ENCODE measurements around the gene IL32. TPM values are rescaled to one million over a fixed set of nuclear protein-coding genes. Genes with fewer than 3 reads are reported as not detected.

IL32 gene
- total and polyA plus RNA-seq, 2 donors: 175 to 343 TPM

GRCh38 chr16:3097266-3097665 is 31.8 kb downstream of the IL32 start:
- peaks cover 23 to 69% of the 10 kb centered on the region in 2 donors for H3K4me1 ChIP-seq (ENCODE audit: control insufficient read depth in 2 of 2, insufficient read depth in 2 of 2, low read length in 2 of 2)
- DNase-seq (ENCODE audit: low read depth in 6 of 9, low spot score in 9 of 9): no peak
- H3K27ac ChIP-seq (ENCODE audit: low read depth in 1 of 2, low read length in 1 of 2): no peak overlapping the region
- no peaks in the 10 kb centered on the region for H3K9me3 ChIP-seq (ENCODE audit: control insufficient read depth in 2 of 2, insufficient read depth in 1 of 2, low read length in 1 of 2)
- H3K4me3 ChIP-seq (ENCODE audit: low read length in 2 of 2): no peak overlapping the region
- H3K36me3 ChIP-seq (ENCODE audit: control insufficient read depth in 2 of 2, insufficient read depth in 2 of 2, low read length in 1 of 2): no peaks in the 10 kb centered on the region
- WGBS: 86% methylated on average over 8 of the region's 8 CpGs
- H3K27me3 ChIP-seq (ENCODE audit: control insufficient read depth in 2 of 2, insufficient read depth in 1 of 2, low read length in 1 of 2): peaks cover 0 to 29% of the 10 kb centered on the region in 2 donors

GRCh38 chr16:3098459-3099394 is 33.3 kb downstream of the IL32 start, which contains the start of gene ZSCAN10:
Gene ZSCAN10, minus strand, starts transcription at chr16:3099294. Its CDS starts 6,357 bp downstream, at chr16:3092937.
- DNase-seq (ENCODE audit: low read depth in 6 of 9, low spot score in 9 of 9): no peak
- Histone ChIP-seq H3K27ac (ENCODE audit: low read depth in 1 of 2, low read length in 1 of 2) (peak within 1 kb of the TSS; percentile 53 to 67), H3K27me3 (ENCODE audit: control insufficient read depth in 2 of 2, insufficient read depth in 1 of 2, low read length in 1 of 2) (peaks cover 0 to 29% of the 10 kb centered on the region in 2 donors), H3K9me3 (ENCODE audit: control insufficient read depth in 2 of 2, insufficient read depth in 1 of 2, low read length in 1 of 2) (no peaks in the 10 kb centered on the region), H3K4me3 (ENCODE audit: low read length in 2 of 2) (peak within 1 kb of the TSS; percentile 28 to 41), H3K4me1 (ENCODE audit: control insufficient read depth in 2 of 2, insufficient read depth in 2 of 2, low read length in 2 of 2) (peaks cover 26 to 82% of the 10 kb centered on the region in 2 donors), H3K36me3 (ENCODE audit: control insufficient read depth in 2 of 2, insufficient read depth in 2 of 2, low read length in 1 of 2) (no peaks in the 10 kb centered on the region)
- WGBS: 87% methylated on average over 21 of the region's 21 CpGs

GRCh38 chr16:3099395-3099731 is 33.9 kb downstream of the IL32 start:
- Histone ChIP-seq H3K27ac (ENCODE audit: low read depth in 1 of 2, low read length in 1 of 2) (peak overlapping the region in 1 of 2 donors; percentile 20), H3K27me3 (ENCODE audit: control insufficient read depth in 2 of 2, insufficient read depth in 1 of 2, low read length in 1 of 2) (peaks cover 0 to 29% of the 10 kb centered on the region in 2 donors), H3K4me1 (ENCODE audit: control insufficient read depth in 2 of 2, insufficient read depth in 2 of 2, low read length in 2 of 2) (peaks cover 26 to 84% of the 10 kb centered on the region in 2 donors), H3K4me3 (ENCODE audit: low read length in 2 of 2) (peak overlapping the region in 1 of 2 donors; percentile 28), H3K9me3 (ENCODE audit: control insufficient read depth in 2 of 2, insufficient read depth in 1 of 2, low read length in 1 of 2) (no peaks in the 10 kb centered on the region), H3K36me3 (ENCODE audit: control insufficient read depth in 2 of 2, insufficient read depth in 2 of 2, low read length in 1 of 2) (no peaks in the 10 kb centered on the region)
- WGBS: 94% methylated on average over 5 of the region's 5 CpGs
- DNase-seq (ENCODE audit: low read depth in 6 of 9, low spot score in 9 of 9): no peak

- peak in 7 of 9 donors; percentile 73 to 93 (median 88) for DNase-seq (ENCODE audit: low read depth in 6 of 9, low spot score in 9 of 9)
- 11% methylated on average over 39 of the region's 39 CpGs for WGBS
- Histone ChIP-seq H3K4me1 (ENCODE audit: control insufficient read depth in 2 of 2, insufficient read depth in 2 of 2, low read length in 2 of 2) (peaks cover 26 to 83% of the 10 kb centered on the region in 2 donors), H3K4me3 (ENCODE audit: low read length in 2 of 2) (peak overlapping the region; percentile 28 to 41), H3K36me3 (ENCODE audit: control insufficient read depth in 2 of 2, insufficient read depth in 2 of 2, low read length in 1 of 2) (no peaks in the 10 kb centered on the region), H3K9me3 (ENCODE audit: control insufficient read depth in 2 of 2, insufficient read depth in 1 of 2, low read length in 1 of 2) (no peaks in the 10 kb centered on the region), H3K27ac (ENCODE audit: low read depth in 1 of 2, low read length in 1 of 2) (peak overlapping the region; percentile 20 to 67), H3K27me3 (ENCODE audit: control insufficient read depth in 2 of 2, insufficient read depth in 1 of 2, low read length in 1 of 2) (peaks cover 0 to 29% of the 10 kb centered on the region in 2 donors)
Measured at GRCh38 chr16:3099732-3100499, 34.5 kb downstream of the IL32 start.

GRCh38 chr16:3101018-3101840 is 35.8 kb downstream of the IL32 start:
- Histone ChIP-seq H3K4me3 (ENCODE audit: low read length in 2 of 2) (no peak overlapping the region), H3K9me3 (ENCODE audit: control insufficient read depth in 2 of 2, insufficient read depth in 1 of 2, low read length in 1 of 2) (no peaks in the 10 kb centered on the region), H3K4me1 (ENCODE audit: control insufficient read depth in 2 of 2, insufficient read depth in 2 of 2, low read length in 2 of 2) (peaks cover 25 to 86% of the 10 kb centered on the region in 2 donors), H3K27ac (ENCODE audit: low read depth in 1 of 2, low read length in 1 of 2) (peak overlapping the region; percentile 31 to 71), H3K36me3 (ENCODE audit: control insufficient read depth in 2 of 2, insufficient read depth in 2 of 2, low read length in 1 of 2) (no peaks in the 10 kb centered on the region), H3K27me3 (ENCODE audit: control insufficient read depth in 2 of 2, insufficient read depth in 1 of 2, low read length in 1 of 2) (peaks cover 0 to 29% of the 10 kb centered on the region in 2 donors)
- 54% methylated on average over 29 of the region's 29 CpGs for WGBS
- DNase-seq (ENCODE audit: low read depth in 6 of 9, low spot score in 9 of 9): peak in 4 of 9 donors; percentile 55 to 75 (median 63)

GRCh38 chr16:3101841-3102470 is 36.5 kb downstream of the IL32 start:
- peak in 1 of 9 donors; percentile 53 for DNase-seq (ENCODE audit: low read depth in 6 of 9, low spot score in 9 of 9)
- Histone ChIP-seq H3K36me3 (ENCODE audit: control insufficient read depth in 2 of 2, insufficient read depth in 2 of 2, low read length in 1 of 2) (no peaks in the 10 kb centered on the region), H3K27me3 (ENCODE audit: control insufficient read depth in 2 of 2, insufficient read depth in 1 of 2, low read length in 1 of 2) (peaks cover 0 to 28% of the 10 kb centered on the region in 2 donors), H3K27ac (ENCODE audit: low read depth in 1 of 2, low read length in 1 of 2) (peak overlapping the region; percentile 58 to 74), H3K4me3 (ENCODE audit: low read length in 2 of 2) (no peak overlapping the region), H3K4me1 (ENCODE audit: control insufficient read depth in 2 of 2, insufficient read depth in 2 of 2, low read length in 2 of 2) (peaks cover 25 to 85% of the 10 kb centered on the region in 2 donors), H3K9me3 (ENCODE audit: control insufficient read depth in 2 of 2, insufficient read depth in 1 of 2, low read length in 1 of 2) (no peaks in the 10 kb centered on the region)
- WGBS: 34% methylated on average over 27 of the region's 27 CpGs

GRCh38 chr16:3106205-3106928 is 40.9 kb downstream of the IL32 start:
- WGBS: 1% methylated on average over 74 of the region's 74 CpGs
- Histone ChIP-seq H3K36me3 (ENCODE audit: control insufficient read depth in 2 of 2, insufficient read depth in 2 of 2, low read length in 1 of 2) (no peaks in the 10 kb centered on the region), H3K9me3 (ENCODE audit: control insufficient read depth in 2 of 2, insufficient read depth in 1 of 2, low read length in 1 of 2) (no peaks in the 10 kb centered on the region), H3K27ac (ENCODE audit: low read depth in 1 of 2, low read length in 1 of 2) (peak overlapping the region; percentile 97 to 98), H3K4me1 (ENCODE audit: control insufficient read depth in 2 of 2, insufficient read depth in 2 of 2, low read length in 2 of 2) (peaks cover 11 to 52% of the 10 kb centered on the region in 2 donors), H3K27me3 (ENCODE audit: control insufficient read depth in 2 of 2, insufficient read depth in 1 of 2, low read length in 1 of 2) (peaks cover 0 to 2% of the 10 kb centered on the region in 2 donors), H3K4me3 (ENCODE audit: low read length in 2 of 2) (peak overlapping the region; percentile 79 to 80)
- peak in 7 of 9 donors; percentile 61 to 91 (median 78) for DNase-seq (ENCODE audit: low read depth in 6 of 9, low spot score in 9 of 9)

All from thymus (tissue), 11 donors.